ENCODE measurements around the gene SLAMF9. TPM values are rescaled to one million over a fixed set of nuclear protein-coding genes. Genes with fewer than 3 reads are reported as not detected.

Gene SLAMF9
- total RNA-seq, 1 experiment from 2014 or later = 8.7 TPM

DNA sequence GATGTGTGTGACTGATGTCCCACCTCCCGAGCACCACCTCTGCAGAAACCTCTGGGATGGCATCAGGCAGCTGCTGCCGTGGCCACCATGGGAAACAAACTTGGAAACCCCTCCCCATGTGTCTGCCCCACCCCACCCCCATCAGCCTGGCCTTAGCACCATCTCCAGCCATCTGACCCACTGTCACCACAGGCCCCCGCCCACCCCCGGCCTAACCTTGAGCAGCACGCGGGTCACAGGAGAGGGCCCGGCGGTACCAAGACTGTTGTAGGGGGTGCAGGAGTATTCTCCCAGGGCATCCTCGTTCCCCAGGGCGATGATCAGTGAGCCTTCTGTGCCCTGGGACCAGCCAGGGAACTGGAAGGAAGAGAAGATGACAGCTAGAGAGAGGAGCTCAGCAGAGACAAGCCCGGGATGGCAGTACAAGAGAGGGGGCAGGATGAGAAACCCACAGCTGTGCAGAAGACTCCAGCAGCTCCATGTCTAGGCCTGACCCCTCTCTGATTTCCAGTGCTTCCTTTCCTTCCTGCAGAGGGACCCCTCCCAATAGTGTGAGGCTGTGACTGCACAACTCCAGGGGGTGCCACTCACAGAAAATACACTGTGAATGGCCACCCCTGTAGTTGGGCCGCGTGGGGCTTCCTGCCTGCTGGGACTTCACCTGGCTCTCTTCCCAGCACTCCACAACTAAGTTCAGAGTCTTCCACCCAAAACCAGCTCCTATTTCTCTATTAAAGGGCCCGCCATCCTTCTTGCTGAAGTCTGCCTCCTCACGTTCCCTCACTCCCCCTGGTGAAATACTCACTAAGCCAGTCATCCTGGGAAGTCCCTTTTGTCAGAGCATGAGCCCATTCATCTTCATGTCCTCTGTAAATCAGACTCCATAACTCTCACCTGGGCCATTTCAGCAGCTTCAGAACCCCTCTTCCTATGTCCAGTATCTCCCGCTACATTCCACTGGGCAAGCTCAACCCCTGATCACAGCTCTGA, 21.4 kb downstream of the SLAMF9 start:
- no TSS peak for BruUV-seq (replicated peaks)
- TF ChIP-seq EZH2 (IDR thresholded peaks at IDR 0.05; ENCODE audit: low read length, unreplicated experiment) = no peak
- TF ChIP-seq, protein P1, sequence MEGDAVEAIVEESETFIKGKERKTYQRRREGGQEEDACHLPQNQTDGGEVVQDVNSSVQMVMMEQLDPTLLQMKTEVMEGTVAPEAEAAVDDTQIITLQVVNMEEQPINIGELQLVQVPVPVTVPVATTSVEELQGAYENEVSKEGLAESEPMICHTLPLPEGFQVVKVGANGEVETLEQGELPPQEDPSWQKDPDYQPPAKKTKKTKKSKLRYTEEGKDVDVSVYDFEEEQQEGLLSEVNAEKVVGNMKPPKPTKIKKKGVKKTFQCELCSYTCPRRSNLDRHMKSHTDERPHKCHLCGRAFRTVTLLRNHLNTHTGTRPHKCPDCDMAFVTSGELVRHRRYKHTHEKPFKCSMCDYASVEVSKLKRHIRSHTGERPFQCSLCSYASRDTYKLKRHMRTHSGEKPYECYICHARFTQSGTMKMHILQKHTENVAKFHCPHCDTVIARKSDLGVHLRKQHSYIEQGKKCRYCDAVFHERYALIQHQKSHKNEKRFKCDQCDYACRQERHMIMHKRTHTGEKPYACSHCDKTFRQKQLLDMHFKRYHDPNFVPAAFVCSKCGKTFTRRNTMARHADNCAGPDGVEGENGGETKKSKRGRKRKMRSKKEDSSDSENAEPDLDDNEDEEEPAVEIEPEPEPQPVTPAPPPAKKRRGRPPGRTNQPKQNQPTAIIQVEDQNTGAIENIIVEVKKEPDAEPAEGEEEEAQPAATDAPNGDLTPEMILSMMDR (conservative IDR thresholded peaks at IDR 0.05; ENCODE audit: low read depth, low read length) = peak; percentile 33; the same call in 1 of the 2 replicates
- ChIA-PET CTCF (interaction anchor here (2.2 kb wide), 1 partner anchor 75 kb away, joined by 12 read pairs; no protein-coding TSS in a partner anchor), POLR2A (ENCODE audit: unreplicated experiment) (interaction anchor here (0.6 kb wide), 1 partner anchor 16 kb away, joined by 4 read pairs; no protein-coding TSS in a partner anchor)
- H3K4me3 ChIP-seq (ENCODE audit: low read length) = no peak overlapping the region
- no peaks in the 10 kb centered on the region for H3K27me3 ChIP-seq (ENCODE audit: low read length)
- no peaks in the 10 kb centered on the region for H3K9me3 ChIP-seq (ENCODE audit: low read length)
- H3K9me2 ChIP-seq (replicated peaks; ENCODE audit: low read length) = no peaks in the 10 kb centered on the region
- no peak overlapping the region for H2AFZ ChIP-seq (ENCODE audit: low read length)
- 0 out of 2 replicates have a peak overlapping the region, but pooled peaks have one; percentile 6 for H3K27ac ChIP-seq (ENCODE audit: low read length)
- H3K36me3 ChIP-seq (ENCODE audit: low read depth, low read length) = no peaks in the 10 kb centered on the region; the same call in 1 of the 2 replicates
- no peaks in the 10 kb centered on the region for H4K20me1 ChIP-seq (ENCODE audit: low read length)
- H3K9ac ChIP-seq (ENCODE audit: low read length) = no peak overlapping the region
- H3K4me1 ChIP-seq (ENCODE audit: insufficient read depth, low read length) = peaks cover 24% of the 10 kb centered on the region
- H3K79me2 ChIP-seq (ENCODE audit: low read length) = no peaks in the 10 kb centered on the region
- ATAC-seq (no peak), DNase-seq (peak; percentile 31)
- no peak overlapping the region for H3K4me2 ChIP-seq (ENCODE audit: low read length)
- no peaks in the 10 kb centered on the region for H3F3A ChIP-seq (ENCODE audit: low read length, unreplicated experiment)
- intact Hi-C loops (cut with micrococcal nuclease) = no loop called here

DNA sequence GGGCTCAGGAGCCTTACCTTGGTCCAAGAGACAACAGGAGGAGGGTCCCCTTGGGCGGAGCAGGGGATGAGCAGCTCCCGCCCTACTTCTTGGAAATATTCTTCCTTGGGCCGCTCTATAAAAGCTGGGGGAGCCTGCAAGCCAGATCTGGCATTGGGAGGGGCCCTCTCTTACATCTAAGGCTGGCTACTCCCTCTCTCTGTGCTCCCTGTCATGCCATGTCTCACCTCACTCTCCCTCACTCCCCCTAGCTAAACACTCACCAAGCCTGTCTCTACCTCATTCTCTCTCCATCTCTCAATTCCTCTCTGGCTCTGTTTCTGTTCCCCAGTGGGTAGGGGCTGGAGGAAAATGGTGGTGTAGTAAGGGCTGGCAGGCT, 22.3 kb downstream of the SLAMF9 start:
- no peak for DNase-seq
- no peak for TF ChIP-seq EZH2phosphoT487 (IDR thresholded peaks at IDR 0.05; ENCODE audit: borderline replicate concordance, low read length)
- no peak for TF ChIP-seq EZH2 (IDR thresholded peaks at IDR 0.05; ENCODE audit: low read length, unreplicated experiment)
- TF ChIP-seq, protein P1 (conservative IDR thresholded peaks at IDR 0.05; ENCODE audit: low read depth, low read length) = no peak
- no peaks in the 10 kb centered on the region for H4K20me1 ChIP-seq (ENCODE audit: low read length)
- no peaks in the 10 kb centered on the region for H3K9me3 ChIP-seq (ENCODE audit: low read length)
- no peaks in the 10 kb centered on the region for H3K79me2 ChIP-seq (ENCODE audit: low read length)
- H3K4me3 ChIP-seq (ENCODE audit: low read length) = no peak overlapping the region
- no peaks in the 10 kb centered on the region for H3F3A ChIP-seq (ENCODE audit: low read length, unreplicated experiment)
- no peak for ATAC-seq
- H3K9ac ChIP-seq (ENCODE audit: low read length) = no peak overlapping the region
- intact Hi-C loops (cut with micrococcal nuclease) = no loop called here
- H3K4me2 ChIP-seq (ENCODE audit: low read length) = no peak overlapping the region
- H3K9me2 ChIP-seq (replicated peaks; ENCODE audit: low read length) = no peaks in the 10 kb centered on the region
- peaks cover 16% of the 10 kb centered on the region for H3K4me1 ChIP-seq (ENCODE audit: insufficient read depth, low read length)
- CTCF ChIA-PET = no interaction called here
- no peaks in the 10 kb centered on the region; the same call in 1 of the 2 replicates for H3K36me3 ChIP-seq (ENCODE audit: low read depth, low read length)
- POLR2A ChIA-PET (ENCODE audit: unreplicated experiment) = no interaction called here
- H2AFZ ChIP-seq (ENCODE audit: low read length) = no peak overlapping the region
- H3K27ac ChIP-seq (ENCODE audit: low read length) = no peak overlapping the region
- no TSS peak for BruUV-seq (replicated peaks)
- no peaks in the 10 kb centered on the region for H3K27me3 ChIP-seq (ENCODE audit: low read length)
